Hematopoietic multipotent progenitor cell treated with erythropoietin and hydrocortisone succinate and interleukin-3 and kit ligand, for 17 days (in vitro differentiated cells): Measurements from ENCODE around the gene DOHH.
A peak's percentile ranks its signal among the peaks of the same experiment; 100 is the strongest.
"Not testable (repeated sequence)": the region's sequence is repeated elsewhere in the genome, so short reads cannot be mapped to it uniquely, and the experiment has no call there.

Experiments
- DNase-seq: peaks from one replicate; pipeline ENCODE4 v3.0.0-alpha.2; 2015; ENCODE audit warnings: low spot score

DOHH gene

GRCh38 chr19:3534375-3535234 lies 34.1 kb upstream of the DOHH start:
- DNase-seq: no peak

DNA sequence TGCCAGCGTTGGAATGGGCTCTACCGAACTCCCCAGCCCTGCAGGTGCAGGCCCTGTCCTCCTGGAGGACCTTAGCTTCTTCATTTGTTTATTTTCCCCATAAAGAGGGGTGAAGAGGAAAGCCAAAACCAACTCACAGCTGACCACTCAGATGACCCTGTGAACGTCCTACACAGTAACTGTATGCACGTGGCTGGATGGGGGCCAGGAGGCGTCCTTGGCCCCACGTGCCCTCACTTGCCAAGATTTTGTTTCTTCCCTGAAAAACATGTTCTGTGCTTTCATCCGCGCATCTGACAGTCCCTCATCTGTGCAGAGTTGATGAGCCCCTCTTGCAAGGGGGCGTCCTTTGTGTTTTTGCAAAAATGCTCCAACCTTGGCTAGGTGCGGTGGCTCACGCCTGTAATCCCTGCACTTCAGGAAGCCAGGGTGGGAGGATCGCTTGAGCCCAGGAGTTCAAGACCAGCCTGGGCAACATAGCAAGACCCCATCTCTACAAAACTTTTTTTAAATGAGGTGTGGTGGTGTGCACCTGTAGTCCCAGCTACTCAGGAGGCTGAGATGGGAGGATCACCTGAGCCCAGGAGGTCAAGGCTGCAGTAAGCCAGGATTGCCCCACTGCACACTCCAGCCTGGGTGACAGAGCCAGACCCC lies 33.2 kb upstream of the DOHH start:
- DNase-seq: no peak

DNA sequence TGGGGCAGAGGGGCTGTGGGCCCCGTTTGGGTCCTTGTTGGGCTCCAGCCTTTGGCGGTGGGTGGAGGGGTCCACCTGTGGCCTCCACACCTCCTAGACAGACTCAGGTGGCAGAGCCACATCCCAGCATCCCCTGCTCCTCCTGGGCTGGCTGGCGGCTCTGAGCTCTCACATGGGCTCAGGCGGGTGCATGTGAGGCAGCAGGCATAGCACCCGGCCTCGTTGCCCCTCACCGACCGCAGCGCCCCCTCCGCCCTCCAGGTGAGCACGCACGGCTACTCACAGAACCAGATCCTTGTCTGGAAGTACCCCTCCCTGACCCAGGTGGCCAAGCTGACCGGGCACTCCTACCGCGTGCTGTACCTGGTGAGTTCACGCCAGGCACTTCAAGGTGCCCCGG lies 32.6 kb upstream of the DOHH start:
- DNase-seq: no peak

DNA sequence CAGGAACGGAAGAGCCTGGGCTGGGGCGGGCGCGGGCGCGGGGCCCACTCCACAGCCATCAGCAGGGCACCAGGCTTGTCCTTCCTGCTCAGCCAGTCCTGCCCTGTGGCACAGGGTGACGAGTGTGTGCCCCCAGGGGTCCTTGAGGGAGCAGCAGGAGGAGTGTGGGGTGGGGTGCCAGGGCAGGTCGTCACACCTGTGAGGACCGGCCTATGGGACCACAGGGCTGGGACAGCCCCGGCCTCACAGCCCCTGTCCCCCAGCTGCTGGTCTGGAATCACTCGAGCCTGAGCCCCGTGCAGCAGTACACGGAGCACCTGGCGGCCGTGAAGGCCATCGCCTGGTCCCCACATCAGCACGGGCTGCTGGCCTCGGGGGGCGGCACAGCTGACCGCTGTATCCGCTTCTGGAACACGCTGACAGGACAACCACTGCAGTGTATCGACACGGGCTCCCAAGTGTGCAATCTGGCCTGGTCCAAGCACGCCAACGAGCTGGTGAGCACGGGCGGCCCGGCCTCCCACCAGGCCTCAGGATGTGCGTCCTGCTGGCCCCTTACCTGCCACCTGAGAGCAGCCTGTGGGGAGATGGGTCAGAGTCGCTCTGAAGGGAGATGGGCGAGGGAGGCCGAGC lies 31.8 kb upstream of the DOHH start:
- no peak for DNase-seq

GRCh38 chr19:3531716-3532115 lies 31.2 kb upstream of the DOHH start:
- no peak for DNase-seq

GRCh38 chr19:3530389-3530788 lies 29.9 kb upstream of the DOHH start:
- DNase-seq: no peak

DNA sequence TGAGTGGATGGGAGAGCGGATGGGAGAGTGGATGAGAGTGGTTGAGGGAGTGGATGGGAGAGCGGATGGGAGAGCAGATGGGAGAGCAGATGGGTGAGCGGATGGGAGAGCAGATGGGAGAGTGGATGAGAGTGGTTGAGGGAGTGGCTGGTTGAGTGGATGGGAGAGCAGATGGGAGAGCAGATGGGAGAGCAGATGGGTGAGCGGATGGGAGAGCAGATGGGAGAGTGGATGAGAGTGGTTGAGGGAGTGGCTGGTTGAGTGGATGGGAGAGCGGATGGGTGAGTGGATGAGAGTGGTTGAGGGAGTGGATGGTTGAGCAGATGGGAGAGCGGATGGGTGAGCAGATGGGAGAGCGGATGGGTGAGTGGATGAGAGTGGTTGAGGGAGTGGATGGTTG lies 28.8 kb upstream of the DOHH start:
- not testable (repeated sequence) for DNase-seq

- no peak for DNase-seq
Measured at GRCh38 chr19:3528539-3529211, 28.2 kb upstream of the DOHH start.

DNA sequence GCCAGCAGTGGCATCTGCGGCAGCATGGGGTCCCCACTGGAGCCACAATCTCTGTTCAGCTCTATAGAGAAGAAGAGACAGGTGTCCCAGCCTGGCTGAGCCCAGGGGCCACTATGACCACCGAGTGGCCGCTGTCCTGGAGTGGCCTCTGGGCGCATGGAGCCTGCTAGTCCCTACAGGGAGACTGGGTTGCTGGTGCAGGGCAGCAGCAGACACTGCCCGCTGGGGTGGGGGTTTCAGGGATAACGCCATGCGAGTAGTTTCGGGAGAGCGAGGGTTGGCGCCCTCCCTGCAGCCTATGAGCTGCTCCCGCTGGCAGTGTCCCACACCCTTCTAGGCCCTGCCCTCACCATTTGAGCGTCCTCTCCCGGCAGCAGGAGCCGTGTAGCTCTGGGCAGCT lies 27.6 kb upstream of the DOHH start:
- no peak for DNase-seq

DNA sequence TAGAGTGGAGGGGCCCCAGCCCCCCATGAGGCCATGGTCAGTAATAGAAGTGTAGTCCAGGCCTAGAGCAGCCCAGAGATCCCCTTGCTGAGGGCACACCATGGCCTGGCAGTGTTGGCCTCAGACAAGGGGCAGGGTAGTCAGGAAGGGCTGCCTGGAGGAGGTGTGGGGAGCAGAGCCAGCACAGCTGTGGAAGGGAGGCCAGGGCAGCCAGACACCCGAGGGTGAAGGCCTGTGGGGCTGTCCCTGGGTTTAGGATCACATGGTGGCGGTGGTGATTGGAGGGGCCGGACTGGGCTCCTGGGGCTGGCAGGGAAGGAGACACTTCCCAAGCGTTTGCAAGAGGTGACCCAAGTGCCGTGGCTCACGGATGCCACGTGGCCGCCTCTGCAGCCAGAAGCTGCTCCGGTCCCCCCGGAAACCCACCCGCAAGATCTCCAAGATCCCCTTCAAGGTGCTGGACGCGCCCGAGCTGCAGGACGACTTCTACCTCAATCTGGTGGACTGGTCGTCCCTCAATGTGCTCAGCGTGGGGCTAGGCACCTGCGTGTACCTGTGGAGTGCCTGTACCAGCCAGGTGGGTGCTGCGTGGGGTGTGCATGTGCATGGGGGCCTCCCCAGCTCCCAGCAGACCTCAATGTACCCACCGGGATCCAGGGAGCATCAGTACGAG lies 26.9 kb upstream of the DOHH start:
- no peak for DNase-seq

GRCh38 chr19:3526507-3527237 lies 26.2 kb upstream of the DOHH start:
- no peak for DNase-seq

- DNase-seq: no peak
Measured at GRCh38 chr19:3524904-3525451, 24.5 kb upstream of the DOHH start.

DNA sequence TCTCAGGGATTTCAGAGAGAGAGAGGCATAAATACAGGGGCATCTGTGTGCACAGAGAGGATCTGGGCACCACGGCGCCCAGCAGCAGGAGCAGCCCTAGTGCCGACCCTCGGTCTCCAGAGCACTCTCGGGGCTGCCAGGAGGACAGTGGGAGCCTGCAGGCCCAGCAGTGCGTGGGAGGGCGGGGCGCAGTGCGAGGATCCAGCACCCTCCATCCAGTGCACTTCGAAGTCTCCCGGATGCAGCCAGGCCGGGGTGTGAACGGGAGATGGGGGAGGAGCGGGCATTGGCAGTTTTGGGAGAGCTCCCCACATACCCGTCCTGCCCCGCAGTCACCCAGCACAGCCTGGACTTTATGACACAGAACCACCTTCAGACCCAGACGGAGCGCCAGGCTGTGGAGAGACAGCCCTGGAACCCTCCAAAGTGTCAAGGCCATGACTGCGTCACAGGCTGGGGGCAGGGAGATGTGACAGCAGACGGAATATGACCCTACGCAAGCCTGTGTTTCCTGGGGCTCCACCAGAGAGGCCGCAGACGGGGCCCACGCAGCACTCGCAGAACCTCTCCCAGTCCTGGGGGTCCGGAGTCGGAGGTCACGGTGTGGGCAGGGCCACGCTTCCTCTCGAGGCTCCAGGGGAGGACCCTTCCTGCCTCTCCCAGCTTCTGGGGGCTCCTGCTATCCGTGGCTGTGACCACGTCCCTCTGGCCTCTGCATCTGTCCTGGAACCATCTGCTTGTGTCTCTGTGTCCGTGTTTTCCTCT lies 23.8 kb upstream of the DOHH start:
- DNase-seq: no peak

- DNase-seq: no peak
Measured at GRCh38 chr19:3523361-3524077, 23.0 kb upstream of the DOHH start.

- no peak for DNase-seq
Measured at GRCh38 chr19:3522421-3523360, 22.2 kb upstream of the DOHH start.

GRCh38 chr19:3521104-3521445 lies 20.6 kb upstream of the DOHH start:
- DNase-seq: peak; percentile 75

- DNase-seq: peak; percentile 51
Measured at GRCh38 chr19:3520166-3521103, 20.0 kb upstream of the DOHH start.
